Activated CD4-positive, alpha-beta T cell treated with anti-CD3 and anti-CD28 coated beads, Interleukin-2, amount 10 ng/mL, durations not matched to agents 24 days and 14 days (primary cell): ENCODE data around the gene TNFSF4. TPM values are rescaled to one million over a fixed set of nuclear protein-coding genes. Genes with fewer than 3 reads are reported as not detected.
A peak's percentile ranks its signal among the peaks of the same experiment; 100 is the strongest.

ENCODE experiments used
- DNase-seq: peaks from one replicate; pipeline ENCODE4 v3.0.0; 2022
- H3K27ac Mint-ChIP-seq: one replicate; pipeline ENCODE4 v1.8.0; 2022; ENCODE audit warnings: mild to moderate bottlenecking, mixed read lengths
- H3K27me3 Mint-ChIP-seq: one replicate; pipeline ENCODE4 v1.8.0; 2022; ENCODE audit warnings: mixed read lengths
- H3K36me3 Mint-ChIP-seq: one replicate; pipeline ENCODE4 v1.8.0; 2022; ENCODE audit warnings: low read depth, mild to moderate bottlenecking, mixed read lengths
- H3K4me1 Mint-ChIP-seq: one replicate; pipeline ENCODE4 v1.8.0; 2021; ENCODE audit warnings: mixed read lengths
- H3K4me3 Mint-ChIP-seq: one replicate; pipeline ENCODE4 v1.8.0; 2022; ENCODE audit warnings: mild to moderate bottlenecking, moderate library complexity, mixed read lengths
- H3K9me3 Mint-ChIP-seq: one replicate; pipeline ENCODE4 v1.8.0; 2021; ENCODE audit warnings: mixed read lengths
- intact Hi-C: fragments of 100-400 bp; cut with micrococcal nuclease; formaldehyde crosslinking; loops from one replicate; pipeline ENCODE4 v1.15.1; 2023
- total RNA-seq: library from RNA; stranded (reverse); gene quantifications from 2 replicates; pipeline ENCODE4 v1.2.3, GENCODE V29; 2022

The TNFSF4 gene
- total RNA-seq, 1 donor from 2014 or later, result 1.7 TPM

DNA sequence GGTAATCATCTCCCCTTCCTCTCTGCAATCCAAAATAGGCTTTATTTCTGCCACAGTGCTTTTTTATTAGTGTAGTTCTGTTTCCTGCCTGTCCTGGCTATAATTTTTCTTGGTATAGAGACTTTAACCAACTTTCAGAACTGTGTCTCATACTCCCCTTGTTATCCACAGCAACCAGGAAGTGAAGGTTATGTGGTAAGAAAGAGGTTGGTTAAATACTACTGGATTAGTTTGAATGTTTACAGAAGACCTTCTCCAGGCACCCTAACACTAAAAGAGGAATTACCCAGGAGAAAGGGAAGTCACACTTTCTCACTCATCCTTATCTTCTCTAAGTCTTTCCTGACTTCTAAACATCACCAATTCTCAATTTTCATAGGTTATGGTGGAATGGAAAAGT, 17.8 kb upstream of the TNFSF4 start:
- Mint-ChIP-seq H3K4me1 (peaks cover 2% of the 10 kb centered on the region), H3K27me3 (peaks cover 3% of the 10 kb centered on the region)
- intact Hi-C loops, result loop anchor here (5.0 kb wide), 1 partner anchor 72 kb away; no protein-coding TSS in a partner anchor

GRCh38 chr1:173224280-173224892, 17.3 kb upstream of the TNFSF4 start:
- no peak for DNase-seq
- no peaks in the 10 kb centered on the region for H3K36me3 Mint-ChIP-seq
- no peak overlapping the region for H3K4me3 Mint-ChIP-seq
- H3K27ac Mint-ChIP-seq, result no peak overlapping the region
- H3K27me3 Mint-ChIP-seq, result peaks cover 5% of the 10 kb centered on the region
- H3K9me3 Mint-ChIP-seq, result peaks cover 4% of the 10 kb centered on the region
- intact Hi-C loops, result loop anchor here (5.0 kb wide), 1 partner anchor 73 kb away; no protein-coding TSS in a partner anchor
- H3K4me1 Mint-ChIP-seq, result peaks cover 2% of the 10 kb centered on the region

More for the DNA sequence above, 17.8 kb upstream of the TNFSF4 start:
- no peak for DNase-seq
- Mint-ChIP-seq H3K4me3 (no peak overlapping the region), H3K27ac (no peak overlapping the region), H3K36me3 (no peaks in the 10 kb centered on the region), H3K9me3 (peaks cover 6% of the 10 kb centered on the region)

GRCh38 chr1:173223031-173223380, 15.9 kb upstream of the TNFSF4 start:
- Mint-ChIP-seq H3K4me3 (no peak overlapping the region), H3K9me3 (peaks cover 4% of the 10 kb centered on the region), H3K27me3 (peaks cover 2% of the 10 kb centered on the region), H3K36me3 (no peaks in the 10 kb centered on the region), H3K4me1 (peaks cover 2% of the 10 kb centered on the region), H3K27ac (no peak overlapping the region)
- intact Hi-C loops, result loop anchor here (5.0 kb wide), 1 partner anchor 74 kb away; no protein-coding TSS in a partner anchor
- no peak for DNase-seq

GRCh38 chr1:173222149-173223030, 15.3 kb upstream of the TNFSF4 start:
- Mint-ChIP-seq H3K4me1 (peaks cover 2% of the 10 kb centered on the region), H3K27ac (no peak overlapping the region), H3K36me3 (no peaks in the 10 kb centered on the region), H3K4me3 (no peak overlapping the region), H3K27me3 (peaks cover 2% of the 10 kb centered on the region), H3K9me3 (peaks cover 4% of the 10 kb centered on the region)
- intact Hi-C loops, result loop anchor here (1.0 to 5.0 kb wide), 2 partner anchors 15 to 75 kb away; partner anchors contain the start of gene TNFSF4
- no peak for DNase-seq

DNA sequence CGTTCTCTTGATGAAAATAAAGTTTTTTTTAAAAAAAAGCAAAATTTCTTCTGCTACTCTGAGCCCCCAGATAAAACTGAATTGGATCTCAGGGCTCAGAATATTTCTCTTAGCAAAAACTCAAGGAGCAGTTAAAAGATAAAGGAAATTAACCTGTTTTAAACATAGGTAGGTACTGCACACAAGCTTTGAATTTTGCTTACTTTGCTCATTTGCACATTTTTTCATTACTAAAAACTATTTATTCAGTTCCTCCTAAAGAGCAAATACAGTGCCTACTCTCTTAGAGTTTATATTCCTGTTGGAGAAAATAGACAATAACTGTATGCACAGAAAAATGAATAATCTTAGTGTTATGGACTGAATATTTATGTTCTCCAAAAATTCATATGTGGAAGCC, 13.0 kb upstream of the TNFSF4 start:
- Mint-ChIP-seq H3K9me3 (peaks cover 4% of the 10 kb centered on the region), H3K27me3 (peaks cover 7% of the 10 kb centered on the region), H3K4me3 (no peak overlapping the region), H3K36me3 (no peaks in the 10 kb centered on the region), H3K27ac (no peak overlapping the region), H3K4me1 (peaks cover 2% of the 10 kb centered on the region)
- no peak for DNase-seq
- intact Hi-C loops, result loop anchor here (5.0 kb wide), 1 partner anchor 77 kb away; no protein-coding TSS in a partner anchor

- Mint-ChIP-seq H3K4me1 (peaks cover 5% of the 10 kb centered on the region), H3K9me3 (no peaks in the 10 kb centered on the region), H3K36me3 (no peaks in the 10 kb centered on the region), H3K4me3 (no peak overlapping the region), H3K27me3 (peaks cover 26% of the 10 kb centered on the region), H3K27ac (no peak overlapping the region)
- no peak for DNase-seq
- intact Hi-C loops, result no loop called here
Measured at GRCh38 chr1:173213665-173214064, 6.5 kb upstream of the TNFSF4 start.

DNA sequence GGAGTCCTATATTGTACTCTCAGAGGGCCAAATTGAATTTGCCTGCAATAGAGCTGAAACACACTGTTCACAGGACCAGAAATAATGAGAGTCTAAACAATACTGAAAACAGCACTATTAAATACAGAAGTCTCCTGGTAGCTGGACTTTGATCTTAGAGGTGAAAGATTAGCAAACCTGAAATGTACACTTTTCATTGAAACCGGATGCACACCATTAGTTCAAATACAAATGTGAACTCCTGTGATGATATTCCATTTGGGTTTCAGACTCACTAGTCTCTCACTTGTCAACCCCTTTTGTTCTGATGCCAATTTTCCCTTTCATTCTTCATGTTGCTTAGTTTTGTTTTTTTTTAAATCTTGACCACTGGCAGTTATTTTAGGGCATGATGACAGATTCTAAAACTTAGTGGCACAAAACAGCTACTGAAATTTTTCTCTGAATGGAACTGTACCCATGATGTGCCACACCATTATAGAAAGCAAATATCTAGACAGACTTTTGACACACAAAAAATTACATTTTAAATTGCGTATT, 5.9 kb upstream of the TNFSF4 start:
- Mint-ChIP-seq H3K9me3 (no peaks in the 10 kb centered on the region), H3K4me3 (no peak overlapping the region), H3K27me3 (peaks cover 26% of the 10 kb centered on the region), H3K27ac (no peak overlapping the region), H3K4me1 (peaks cover 5% of the 10 kb centered on the region), H3K36me3 (no peaks in the 10 kb centered on the region)
- intact Hi-C loops, result no loop called here
- no peak for DNase-seq

GRCh38 chr1:173210716-173211231, 3.6 kb upstream of the TNFSF4 start:
- Mint-ChIP-seq H3K36me3 (no peaks in the 10 kb centered on the region), H3K27ac (no peak overlapping the region), H3K9me3 (no peaks in the 10 kb centered on the region), H3K4me1 (peaks cover 23% of the 10 kb centered on the region), H3K4me3 (no peak overlapping the region), H3K27me3 (peaks cover 27% of the 10 kb centered on the region)
- intact Hi-C loops, result no loop called here
- no peak for DNase-seq

DNA sequence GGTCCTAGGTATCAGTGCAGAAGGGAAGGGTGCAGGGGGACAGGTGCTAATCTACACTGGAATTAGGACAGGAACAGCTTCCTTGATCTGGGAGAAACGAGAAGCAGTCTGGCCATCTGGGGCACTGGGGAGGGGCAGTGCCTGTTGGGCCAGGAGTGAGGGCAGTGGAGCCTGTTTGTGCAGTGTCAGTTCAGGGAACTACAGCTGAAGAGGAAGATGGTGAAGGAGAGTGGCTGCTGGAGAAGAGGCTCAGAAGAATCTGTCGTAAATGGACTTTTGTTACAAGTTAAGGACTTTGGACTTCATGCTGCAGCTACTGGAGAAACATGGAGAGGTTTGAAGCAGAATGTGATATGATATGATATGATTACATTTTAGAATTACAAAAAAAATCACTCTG, 3.2 kb upstream of the TNFSF4 start:
- peaks cover 27% of the 10 kb centered on the region for H3K27me3 Mint-ChIP-seq
- intact Hi-C loops, result no loop called here
- no peak overlapping the region for H3K27ac Mint-ChIP-seq
- H3K36me3 Mint-ChIP-seq, result no peaks in the 10 kb centered on the region
- H3K4me1 Mint-ChIP-seq, result peaks cover 28% of the 10 kb centered on the region
- H3K9me3 Mint-ChIP-seq, result no peaks in the 10 kb centered on the region
- DNase-seq, result no peak
- no peak overlapping the region for H3K4me3 Mint-ChIP-seq

GRCh38 chr1:173208868-173209267, 1.7 kb upstream of the TNFSF4 start:
- Mint-ChIP-seq H3K4me3 (no peak overlapping the region), H3K27ac (no peak overlapping the region), H3K4me1 (peaks cover 33% of the 10 kb centered on the region), H3K9me3 (no peaks in the 10 kb centered on the region), H3K36me3 (no peaks in the 10 kb centered on the region), H3K27me3 (peaks cover 29% of the 10 kb centered on the region)
- DNase-seq, result no peak
- intact Hi-C loops, result loop anchor here (5.0 kb wide), 1 partner anchor 88 kb away; no protein-coding TSS in a partner anchor

DNA sequence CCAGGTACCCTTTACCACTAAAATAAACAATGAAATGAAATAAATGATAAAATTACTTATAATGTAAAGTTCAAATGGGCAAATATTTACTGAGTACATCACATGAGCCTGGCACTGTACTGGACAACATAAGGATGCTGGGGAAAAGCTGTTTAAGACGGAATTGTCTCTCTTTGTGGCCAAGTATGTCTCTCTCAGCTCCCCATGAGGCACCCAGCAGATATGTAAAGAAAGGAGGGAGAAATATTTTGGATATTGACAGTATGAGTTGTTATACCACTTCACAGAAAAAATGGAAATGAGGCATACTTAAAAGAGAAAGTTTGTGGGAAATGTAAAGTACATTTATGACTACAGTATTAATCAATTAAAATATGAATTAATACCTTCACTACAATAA, 1.0 kb upstream of the TNFSF4 start:
- H3K4me1 Mint-ChIP-seq, result peaks cover 33% of the 10 kb centered on the region

DNA sequence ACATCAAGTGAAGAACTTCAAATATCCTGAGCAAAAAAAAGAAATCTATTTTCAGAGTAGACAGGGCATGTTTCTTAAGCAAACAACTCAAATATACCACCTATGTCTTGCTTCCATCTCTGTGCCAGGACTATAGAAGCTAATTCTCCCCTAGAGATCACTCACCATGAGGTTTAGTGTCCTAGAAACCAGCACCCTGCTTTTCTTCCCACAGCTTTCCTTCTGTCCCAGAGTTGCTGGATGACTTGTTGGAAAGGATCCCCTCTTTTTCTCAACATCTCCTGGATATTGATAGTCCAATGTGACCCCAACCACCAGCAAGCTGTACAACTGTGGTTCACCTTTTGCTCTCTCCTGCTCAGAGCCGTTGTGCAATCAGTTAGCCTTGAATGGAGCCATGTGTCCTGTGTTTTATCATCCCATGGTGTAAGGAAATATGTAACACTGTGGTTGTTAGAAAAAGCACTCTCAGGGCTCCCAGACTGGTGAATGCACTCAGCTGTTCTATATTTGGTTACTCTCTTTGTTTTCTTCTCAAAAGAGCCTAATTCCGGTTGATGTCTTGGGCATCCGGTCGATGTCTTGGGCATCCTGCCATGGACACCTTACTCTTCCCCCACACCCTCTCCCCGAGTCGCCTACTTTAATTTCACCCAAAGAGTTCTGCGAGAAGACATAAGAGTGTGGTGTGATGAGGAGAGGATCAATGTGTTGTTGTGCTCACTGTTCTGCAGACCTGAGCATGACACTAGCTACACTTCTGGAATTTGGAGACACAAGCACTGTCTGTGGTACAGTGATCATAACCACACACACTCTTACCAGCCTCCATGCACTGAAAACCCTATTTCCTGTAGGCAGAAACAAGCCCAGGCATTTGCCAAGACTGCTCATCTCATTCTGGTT, 1.7 kb downstream of the TNFSF4 start:
- H3K36me3 Mint-ChIP-seq, result no peaks in the 10 kb centered on the region
- peaks cover 34% of the 10 kb centered on the region for H3K4me1 Mint-ChIP-seq
- peak overlapping the region; percentile 67 for H3K4me3 Mint-ChIP-seq
- intact Hi-C loops, result loop anchor here (2.0 to 5.0 kb wide), 3 partner anchors 92 to 387 kb away; no protein-coding TSS in a partner anchor
- H3K27ac Mint-ChIP-seq, result peak overlapping the region; percentile 68
- DNase-seq, result peak; percentile 71
- H3K27me3 Mint-ChIP-seq, result peaks cover 32% of the 10 kb centered on the region
- no peaks in the 10 kb centered on the region for H3K9me3 Mint-ChIP-seq

More for the DNA sequence above, 1.0 kb upstream of the TNFSF4 start:
- H3K36me3 Mint-ChIP-seq, result no peaks in the 10 kb centered on the region
- intact Hi-C loops, result loop anchor here (5.0 kb wide), 1 partner anchor 89 kb away; no protein-coding TSS in a partner anchor
- no peak overlapping the region for H3K4me3 Mint-ChIP-seq
- no peak overlapping the region for H3K27ac Mint-ChIP-seq
- no peak for DNase-seq
- peaks cover 30% of the 10 kb centered on the region for H3K27me3 Mint-ChIP-seq
- H3K9me3 Mint-ChIP-seq, result no peaks in the 10 kb centered on the region

DNA sequence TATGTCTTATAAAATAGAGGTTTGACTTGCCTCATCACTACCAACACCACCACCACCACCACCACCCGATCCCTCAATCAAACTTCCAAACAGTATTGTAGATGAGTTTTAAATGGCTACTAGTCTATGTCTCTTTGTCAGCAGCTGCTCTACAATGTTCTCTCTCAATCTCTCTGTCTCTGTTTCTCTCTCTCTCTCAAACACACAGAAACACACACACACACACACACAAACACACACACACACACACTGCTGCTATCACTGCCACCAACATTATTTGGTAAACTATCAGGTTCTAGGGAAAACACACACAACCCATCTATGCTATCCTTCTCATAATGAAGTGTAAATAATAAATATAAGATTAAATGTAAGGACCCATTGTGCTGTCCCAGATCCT, 2.4 kb downstream of the TNFSF4 start:
- Mint-ChIP-seq H3K27ac (peak overlapping the region; percentile 26), H3K4me1 (peaks cover 32% of the 10 kb centered on the region), H3K36me3 (no peaks in the 10 kb centered on the region), H3K27me3 (peaks cover 28% of the 10 kb centered on the region), H3K9me3 (no peaks in the 10 kb centered on the region), H3K4me3 (peak overlapping the region; percentile 22)
- no peak for DNase-seq
- intact Hi-C loops, result loop anchor here (5.0 kb wide), 1 partner anchor 93 kb away; no protein-coding TSS in a partner anchor
